Ammon's horn (tissue), 1 donor: ENCODE measurements around the gene TNK2.
"Not testable (repeated sequence)": the region's sequence is repeated elsewhere in the genome, so short reads cannot be mapped to it uniquely, and the experiment has no call there.

Experiments
- DNase-seq: peaks from one replicate; pipeline ENCODE4 v3.0.0-alpha.2; 2016; ENCODE audit warnings: low spot score

TNK2 gene

DNA sequence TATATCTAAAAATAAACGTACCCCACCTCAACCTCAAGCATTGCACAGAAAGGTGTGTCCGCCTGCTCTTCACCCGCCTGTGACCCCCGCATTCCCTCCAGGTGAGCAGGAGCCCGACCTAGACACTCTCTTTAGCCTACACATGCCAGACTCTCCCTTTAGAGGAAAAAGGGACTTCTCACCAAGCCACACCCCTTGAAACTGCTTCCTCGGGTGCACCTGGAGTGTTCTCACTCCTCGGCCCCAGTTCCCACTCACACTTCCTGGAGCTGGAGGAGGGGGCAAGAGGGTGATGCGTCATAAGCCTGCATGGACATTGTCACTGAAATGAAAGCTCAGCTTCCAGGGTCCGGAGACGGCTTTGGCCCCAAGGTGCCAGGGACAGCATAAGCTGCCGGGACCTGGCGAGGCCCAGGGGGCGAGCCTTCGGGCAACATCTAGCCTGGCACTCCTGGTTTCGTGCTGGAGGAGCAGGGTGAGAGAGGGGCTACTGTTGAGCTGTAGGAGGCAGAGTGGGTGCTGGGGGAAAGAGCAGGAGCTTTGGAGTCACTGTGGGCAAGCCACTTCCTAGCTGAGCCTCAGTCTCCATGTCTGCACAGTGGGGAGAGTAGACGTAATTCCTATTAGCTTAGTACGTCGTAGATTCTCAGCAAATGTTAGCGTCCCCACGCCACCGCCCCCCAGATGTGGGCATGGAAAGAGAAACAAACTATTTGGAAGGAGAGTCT, 86.8 kb downstream of the TNK2 start:
- DNase-seq = no peak

DNA sequence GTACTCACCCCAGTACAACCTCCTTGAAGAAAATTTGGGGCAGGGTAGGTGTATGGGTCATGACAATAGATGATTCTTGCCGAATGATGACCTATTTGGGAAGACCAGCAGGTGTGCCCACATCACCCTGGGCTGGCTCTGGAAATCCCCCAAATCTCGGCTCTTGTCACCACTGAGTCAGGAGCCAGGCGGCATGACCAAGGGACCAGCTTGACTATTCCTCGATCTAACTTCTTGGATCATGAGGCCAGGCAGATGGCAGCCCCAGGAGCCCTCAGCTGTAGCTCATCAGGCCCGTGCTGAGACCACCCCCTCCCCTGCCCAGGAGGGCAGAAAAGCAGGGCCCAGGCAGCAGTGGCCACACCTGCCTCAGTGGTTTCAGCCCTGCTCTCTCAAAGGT, 87.5 kb downstream of the TNK2 start:
- DNase-seq = no peak

DNA sequence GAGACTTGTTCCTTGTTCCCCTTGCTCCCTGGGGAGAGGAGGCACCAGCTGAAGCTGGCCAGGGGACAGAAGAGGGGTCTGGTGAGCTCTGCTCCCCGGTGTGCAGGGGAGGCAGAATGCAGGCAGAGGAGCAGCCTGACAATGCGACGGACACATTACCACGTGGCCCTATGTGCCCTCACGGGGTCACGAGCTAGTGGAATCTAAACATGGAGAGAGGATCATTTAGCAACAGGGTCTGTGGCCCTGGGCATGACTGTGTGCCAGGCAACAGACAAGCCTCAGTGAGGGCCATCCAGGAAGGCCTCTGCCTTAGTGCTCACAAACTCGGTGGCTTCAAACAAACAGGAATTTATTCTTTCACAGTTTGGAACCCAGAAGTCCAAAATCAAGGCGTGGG, 88.2 kb downstream of the TNK2 start:
- DNase-seq = no peak

DNA sequence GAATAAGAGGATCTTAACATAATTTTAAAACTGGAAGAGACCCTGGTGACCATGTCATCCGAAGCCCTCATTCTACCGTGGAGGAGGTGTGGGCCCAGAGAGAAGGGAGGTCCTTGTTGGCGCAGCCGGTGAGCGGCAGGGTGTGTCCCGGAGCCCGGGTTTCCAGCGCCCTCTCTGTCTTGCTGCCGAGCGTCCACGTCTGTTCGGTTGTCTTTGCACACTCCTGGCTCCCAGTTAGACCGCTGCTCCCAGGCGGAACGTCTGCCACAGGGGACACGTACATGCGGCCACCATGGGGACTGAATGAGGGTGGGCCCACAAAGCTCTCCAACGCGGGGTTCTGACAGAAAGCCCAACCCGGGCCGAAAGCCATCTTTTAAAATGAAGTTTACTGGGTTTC, 90.0 kb downstream of the TNK2 start:
- no peak for DNase-seq

DNA sequence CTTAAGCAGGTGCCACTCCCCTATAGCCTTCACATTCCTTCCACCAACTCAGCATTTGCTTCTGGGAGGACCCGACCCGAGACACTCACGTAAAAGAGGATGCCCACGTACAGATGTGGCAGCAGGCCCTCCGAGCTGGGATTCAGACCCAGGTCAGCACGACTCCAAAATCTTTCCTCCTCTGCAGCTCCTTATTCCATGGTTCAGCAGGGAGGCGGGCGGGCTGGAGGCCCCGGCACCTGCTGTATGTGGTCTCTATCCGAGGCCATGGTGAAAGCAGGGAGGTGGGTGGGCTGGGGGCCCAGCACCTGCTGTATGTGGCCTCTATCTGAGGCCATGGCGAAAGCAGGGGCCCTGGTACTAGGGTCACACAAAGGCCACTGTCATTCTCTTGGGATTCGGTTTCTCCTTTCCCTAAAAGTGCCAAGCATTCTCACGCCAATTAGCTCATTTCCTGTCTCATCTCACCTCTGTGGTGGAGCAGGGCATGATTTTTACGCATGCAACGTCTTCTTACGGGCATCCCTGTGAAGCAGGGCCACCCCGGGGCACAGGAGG, 90.7 kb downstream of the TNK2 start:
- DNase-seq = no peak

DNA sequence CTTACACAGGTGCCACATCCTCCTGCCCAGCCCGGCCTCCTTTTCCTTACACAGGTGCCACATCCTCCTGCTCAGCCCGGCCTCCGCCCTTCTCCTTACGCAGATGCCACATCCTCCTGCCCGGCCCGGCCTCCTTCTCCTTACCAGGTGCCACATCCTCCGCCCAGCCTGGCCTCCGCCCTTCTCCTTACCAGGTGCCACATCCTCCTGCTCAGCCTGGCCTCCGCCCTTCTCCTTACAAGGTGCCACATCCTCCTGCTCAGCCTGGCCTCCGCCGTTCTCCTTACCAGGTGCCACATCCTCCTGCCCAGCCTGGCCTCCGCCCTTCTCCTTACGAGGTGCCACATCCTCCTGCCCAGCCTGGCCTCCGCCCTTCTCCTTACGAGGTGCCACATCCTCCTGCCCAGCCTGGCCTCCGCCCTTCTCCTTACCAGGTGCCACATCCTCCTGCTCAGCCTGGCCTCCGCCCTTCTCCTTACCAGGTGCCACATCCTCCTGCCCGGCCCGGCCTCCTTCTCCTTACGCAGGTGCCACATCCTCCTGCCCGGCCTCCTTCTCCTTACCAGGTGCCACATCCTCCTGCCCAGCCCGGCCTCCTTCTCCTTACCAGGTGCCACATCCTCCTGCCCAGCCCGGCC, 92.0 kb downstream of the TNK2 start:
- not testable (repeated sequence) for DNase-seq

DNA sequence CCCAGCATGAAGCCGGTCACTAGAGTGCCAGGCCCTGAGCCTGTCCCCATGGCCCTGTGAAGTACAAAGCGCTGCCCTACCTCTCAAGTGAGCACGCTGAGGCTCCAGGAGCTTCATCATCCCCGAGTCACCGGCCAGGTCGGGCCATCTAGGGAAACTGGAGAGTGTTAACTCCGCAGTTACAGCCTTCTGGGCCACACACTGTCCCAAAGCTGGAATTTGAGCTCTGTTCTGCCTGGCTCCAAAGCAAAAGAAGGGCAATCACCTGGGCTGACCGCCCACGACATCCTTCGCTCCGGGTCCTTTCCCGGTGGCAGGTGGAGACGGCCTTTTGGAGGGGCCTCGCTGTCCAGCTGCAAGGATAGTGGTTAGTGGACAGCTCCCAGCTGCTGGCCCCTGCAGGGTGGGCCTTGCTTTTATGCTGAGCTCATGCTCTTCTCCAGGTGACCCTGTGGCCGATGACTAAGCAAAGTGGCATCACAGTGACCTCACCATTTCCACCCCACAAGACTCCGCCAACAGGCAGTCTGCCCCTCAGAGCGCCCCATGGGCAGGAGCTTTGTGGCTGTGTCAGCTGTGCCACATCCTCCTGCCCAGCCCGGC, 93.1 kb downstream of the TNK2 start:
- no peak for DNase-seq

DNA sequence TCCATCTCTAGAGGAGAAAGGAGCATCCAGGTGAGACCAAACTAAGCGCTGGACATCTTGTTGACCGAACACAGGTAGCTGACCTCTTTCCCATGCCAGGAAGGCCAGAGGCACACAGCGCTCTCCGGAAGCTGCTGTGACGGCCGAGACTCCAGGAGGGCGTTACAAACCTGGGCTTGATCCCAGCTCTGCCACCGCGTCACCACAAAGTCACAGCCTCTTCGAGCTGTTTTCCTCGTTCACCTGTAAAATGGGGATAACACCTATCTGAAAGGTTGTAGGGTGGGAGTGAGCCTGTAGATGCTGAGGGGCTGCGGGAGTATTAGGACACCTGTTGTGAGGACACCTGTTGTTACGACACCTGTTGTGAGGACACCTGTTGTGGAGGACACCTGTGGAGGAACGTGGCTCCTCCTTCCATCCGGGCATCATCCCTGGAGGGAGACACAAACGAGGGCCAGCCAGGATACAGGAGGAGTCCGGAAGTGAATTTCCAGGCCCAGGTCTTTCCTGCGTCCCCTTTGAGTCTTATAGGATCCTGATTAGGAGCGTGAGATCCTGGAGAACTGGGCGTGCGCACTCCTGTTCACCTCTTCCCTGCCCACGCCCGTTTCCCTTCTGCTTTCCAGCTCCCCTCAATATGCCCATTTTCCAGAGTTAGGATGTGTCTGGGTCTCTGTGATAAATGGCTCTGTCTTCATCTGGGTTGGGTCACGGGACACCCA, 94.3 kb downstream of the TNK2 start:
- DNase-seq = no peak
